HG03135 (cell line): ENCODE results near the gene PANK3.
A peak's percentile ranks its signal among the peaks of the same experiment; 100 is the strongest.
"Not testable (repeated sequence)": the region's sequence is repeated elsewhere in the genome, so short reads cannot be mapped to it uniquely, and the experiment has no call there.

Experiments
- ATAC-seq: cut with Tn5 transposase; IDR thresholded peaks from one replicate; pipeline ENCODE4 v1.9.1; 2021; ENCODE audit warnings: mild to moderate bottlenecking, moderate library complexity; ENCODE audit not compliant: unreplicated experiment

Gene PANK3

GRCh38 chr5:168596122-168596521 lies 17.0 kb upstream of the PANK3 start:
- not testable (repeated sequence) for ATAC-seq

- ATAC-seq: no peak
Observed at GRCh38 chr5:168592014-168592368, 12.8 kb upstream of the PANK3 start.

- ATAC-seq: no peak
Observed at GRCh38 chr5:168591302-168592013, 12.3 kb upstream of the PANK3 start.

- ATAC-seq: no peak
Observed at GRCh38 chr5:168590666-168591065, 11.5 kb upstream of the PANK3 start.

GRCh38 chr5:168587987-168588386 lies 8.8 kb upstream of the PANK3 start:
- no peak for ATAC-seq

- ATAC-seq: no peak
Observed at GRCh38 chr5:168585119-168585856, 6.1 kb upstream of the PANK3 start.

GRCh38 chr5:168583742-168584482 lies 4.7 kb upstream of the PANK3 start:
- peak; percentile 33 for ATAC-seq

- not testable (repeated sequence) for ATAC-seq
Observed at GRCh38 chr5:168580814-168581469, 1.8 kb upstream of the PANK3 start.

- no peak for ATAC-seq
Observed at GRCh38 chr5:168580227-168580508, 1.0 kb upstream of the PANK3 start.

- peak; percentile 94 for ATAC-seq
Observed at GRCh38 chr5:168579488-168580226, 489 bp upstream of the PANK3 start.

- ATAC-seq: no peak
Observed at GRCh38 chr5:168578006-168578405, 1.2 kb downstream of the PANK3 start.

GRCh38 chr5:168575391-168576372 lies 3.5 kb downstream of the PANK3 start:
- no peak for ATAC-seq

- ATAC-seq: not testable (repeated sequence)
Observed at GRCh38 chr5:168574156-168574555, 5.0 kb downstream of the PANK3 start.

GRCh38 chr5:168573663-168574062 lies 5.5 kb downstream of the PANK3 start:
- ATAC-seq: not testable (repeated sequence)

- ATAC-seq: no peak
Observed at GRCh38 chr5:168570490-168571328, 8.5 kb downstream of the PANK3 start.

- ATAC-seq: no peak
Observed at GRCh38 chr5:168568738-168569137, 10.4 kb downstream of the PANK3 start.

GRCh38 chr5:168563959-168564358 lies 15.2 kb downstream of the PANK3 start:
- no peak for ATAC-seq

GRCh38 chr5:168562279-168562678 lies 16.9 kb downstream of the PANK3 start:
- no peak for ATAC-seq

- ATAC-seq: no peak
Observed at GRCh38 chr5:168557389-168557788, 21.8 kb downstream of the PANK3 start.
